Mucosa of descending colon (tissue), 3 donors: ENCODE data around the gene BTBD2. TPM values are rescaled to one million over a fixed set of nuclear protein-coding genes. Genes with fewer than 3 reads are reported as not detected.

Experiments used
- ATAC-seq: fragments of 200-7000 bp; cut with Tn5 transposase; one replicate; pipeline ENCODE4 v1.9.1; 2020; ENCODE audit warnings: mild to moderate bottlenecking, moderate library complexity
- DNase-seq, 3 donors: peaks; one replicate each; pipeline ENCODE4 v3.0.0-alpha.2; 2020
- H3K36me3 ChIP-seq: fragments of 200-600 bp; one replicate; pipeline ENCODE4 v1.8.0; 2021; ENCODE audit warnings: low read depth, mild to moderate bottlenecking
- H3K4me1 ChIP-seq: fragments of 200-600 bp; one replicate; pipeline ENCODE4 v1.8.0; 2021; ENCODE audit warnings: low read depth, mild to moderate bottlenecking
- H3K4me3 ChIP-seq: fragments of 200-600 bp; one replicate; pipeline ENCODE4 v1.8.0; 2021; ENCODE audit warnings: mild to moderate bottlenecking
- H3K9me3 ChIP-seq: fragments of 200-600 bp; one replicate; pipeline ENCODE4 v1.8.0; 2021; ENCODE audit warnings: mild to moderate bottlenecking
- intact Hi-C, 2 donors: fragments of 100-400 bp; cut with DNase I in 1 of 2; cut with micrococcal nuclease in 1 of 2; formaldehyde crosslinking; loops; one replicate each; pipeline versions ENCODE4 v1.11.0 to v1.11.1; 2022; cut with DNase I, micrococcal nuclease
- total RNA-seq, 3 donors: library from RNA; stranded (reverse); fragmentation: NEBNext Ultra II Directional in 2 of 3; extraction: Animal tissue kit (Norgen Biotek cat#: 25700) in 2 of 3; gene quantifications; one replicate each; pipeline versions ENCODE4 v1.2.1 to v1.2.4, GENCODE V29; 2021 to 2023
- TF ChIP-seq, protein P1 (sequence below): fragments of 200-600 bp; IDR thresholded peaks from one replicate; pipeline ENCODE4 v1.8.0; 2022; ENCODE audit warnings: antibody characterized with exemption, mild to moderate bottlenecking
- donor health status: DM: no; HTN: no; CAD: no; lungs with moderate emphysema.
- donor health status: DM: no; HTN: no; CAD: no.
- donor health status: DM: no; HTN: yes; CAD: no.

BTBD2 gene
- total RNA-seq, 3 donors from 2014 or later: 66.0 to 82.3 (median 71.5) TPM

DNA sequence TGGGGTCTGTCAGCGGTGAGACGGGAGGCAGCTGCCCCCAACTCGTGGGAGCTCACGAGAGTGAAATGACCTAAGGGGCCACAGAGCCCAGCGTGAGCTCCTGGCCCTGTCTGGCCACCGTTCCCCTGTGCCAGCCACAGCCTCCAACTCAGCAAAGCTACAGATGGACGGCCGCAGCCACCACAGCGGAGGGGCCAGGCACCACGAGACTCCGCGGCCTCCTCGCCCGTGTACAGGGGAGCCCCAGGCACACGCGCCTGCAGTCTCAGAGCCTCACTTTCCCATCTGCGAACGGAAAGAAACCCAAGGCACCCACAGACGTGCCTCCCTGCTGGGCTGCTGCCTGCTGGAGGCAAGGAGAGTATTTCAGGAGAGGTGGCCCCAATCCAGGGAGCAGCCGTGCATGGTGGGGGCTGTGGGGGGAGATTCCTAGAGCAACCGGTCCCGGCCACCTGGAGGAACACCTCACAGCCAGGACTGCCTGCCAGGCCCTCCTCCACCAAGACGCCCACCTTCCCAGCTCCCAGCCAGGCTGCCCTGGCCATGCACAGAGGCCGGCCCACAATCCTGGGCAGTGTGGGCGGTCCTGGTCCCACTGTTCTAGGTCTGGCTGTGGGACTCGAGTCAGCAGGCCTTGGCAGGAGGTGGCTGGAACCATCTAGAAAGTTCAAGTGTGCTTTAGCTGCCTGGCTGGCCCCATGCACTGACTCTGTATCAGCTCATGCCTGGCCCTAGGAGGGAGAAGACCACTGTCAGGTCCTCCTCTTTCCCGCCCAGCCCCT, 33.6 kb upstream of the BTBD2 start:
- no peaks in the 10 kb centered on the region for H3K9me3 ChIP-seq
- intact Hi-C loops: no loop called here
- TF ChIP-seq, protein P1, sequence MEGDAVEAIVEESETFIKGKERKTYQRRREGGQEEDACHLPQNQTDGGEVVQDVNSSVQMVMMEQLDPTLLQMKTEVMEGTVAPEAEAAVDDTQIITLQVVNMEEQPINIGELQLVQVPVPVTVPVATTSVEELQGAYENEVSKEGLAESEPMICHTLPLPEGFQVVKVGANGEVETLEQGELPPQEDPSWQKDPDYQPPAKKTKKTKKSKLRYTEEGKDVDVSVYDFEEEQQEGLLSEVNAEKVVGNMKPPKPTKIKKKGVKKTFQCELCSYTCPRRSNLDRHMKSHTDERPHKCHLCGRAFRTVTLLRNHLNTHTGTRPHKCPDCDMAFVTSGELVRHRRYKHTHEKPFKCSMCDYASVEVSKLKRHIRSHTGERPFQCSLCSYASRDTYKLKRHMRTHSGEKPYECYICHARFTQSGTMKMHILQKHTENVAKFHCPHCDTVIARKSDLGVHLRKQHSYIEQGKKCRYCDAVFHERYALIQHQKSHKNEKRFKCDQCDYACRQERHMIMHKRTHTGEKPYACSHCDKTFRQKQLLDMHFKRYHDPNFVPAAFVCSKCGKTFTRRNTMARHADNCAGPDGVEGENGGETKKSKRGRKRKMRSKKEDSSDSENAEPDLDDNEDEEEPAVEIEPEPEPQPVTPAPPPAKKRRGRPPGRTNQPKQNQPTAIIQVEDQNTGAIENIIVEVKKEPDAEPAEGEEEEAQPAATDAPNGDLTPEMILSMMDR: no peak
- peaks cover 65% of the 10 kb centered on the region for H3K4me1 ChIP-seq
- no peaks in the 10 kb centered on the region for H3K36me3 ChIP-seq
- H3K4me3 ChIP-seq: peak overlapping the region; percentile 91
- ATAC-seq (no peak), DNase-seq (peak in 2 of 3 donors; percentile 48 to 73)

DNA sequence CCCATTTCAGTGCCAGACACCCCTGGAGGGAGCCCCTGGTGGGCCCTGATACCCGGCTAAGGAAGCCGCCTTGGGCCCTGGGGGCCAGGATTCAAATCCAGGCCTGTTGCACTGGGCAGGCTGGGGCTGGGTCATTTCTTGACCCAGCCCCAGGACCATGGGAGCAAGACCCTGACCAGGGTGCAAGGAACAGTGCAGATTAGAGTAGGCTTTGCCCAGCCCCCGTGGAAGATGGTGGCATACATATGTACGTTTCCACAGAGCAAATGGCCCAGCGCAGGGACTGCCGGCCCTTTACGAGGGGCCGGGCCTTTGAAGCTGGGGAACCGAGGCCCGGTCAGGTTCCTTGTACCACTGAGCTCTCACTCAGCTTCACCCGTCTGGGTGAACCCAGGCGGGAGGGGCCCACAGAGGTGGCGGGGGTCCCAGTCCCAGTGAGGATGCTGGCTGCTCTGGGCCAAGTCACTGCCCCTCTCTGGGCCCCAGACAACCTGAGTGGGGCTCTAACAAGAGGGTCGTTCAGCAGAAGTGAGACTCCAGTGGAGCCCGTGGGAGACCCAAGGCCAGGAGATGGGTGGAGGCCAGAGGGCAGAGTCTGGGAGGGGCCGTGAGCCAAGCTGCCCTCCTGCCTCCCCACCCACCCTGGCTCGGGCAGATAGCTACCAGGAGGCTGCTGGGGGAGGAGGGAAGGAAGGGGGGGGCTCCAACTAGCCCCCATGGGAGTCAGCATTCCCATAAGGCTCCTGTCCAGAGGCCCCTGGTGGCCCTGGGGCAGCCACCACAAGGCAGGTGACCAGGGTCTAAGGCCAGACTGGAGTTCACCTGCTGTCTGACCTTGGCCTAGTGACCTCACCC, 32.8 kb upstream of the BTBD2 start:
- DNase-seq: peak in 2 of 3 donors; percentile 54 to 63
- no peak for ATAC-seq
- TF ChIP-seq, protein P1: no peak
- Histone ChIP-seq H3K4me1 (peaks cover 66% of the 10 kb centered on the region), H3K9me3 (no peaks in the 10 kb centered on the region), H3K36me3 (no peaks in the 10 kb centered on the region), H3K4me3 (no peak overlapping the region)
- intact Hi-C loops: no loop called here

DNA sequence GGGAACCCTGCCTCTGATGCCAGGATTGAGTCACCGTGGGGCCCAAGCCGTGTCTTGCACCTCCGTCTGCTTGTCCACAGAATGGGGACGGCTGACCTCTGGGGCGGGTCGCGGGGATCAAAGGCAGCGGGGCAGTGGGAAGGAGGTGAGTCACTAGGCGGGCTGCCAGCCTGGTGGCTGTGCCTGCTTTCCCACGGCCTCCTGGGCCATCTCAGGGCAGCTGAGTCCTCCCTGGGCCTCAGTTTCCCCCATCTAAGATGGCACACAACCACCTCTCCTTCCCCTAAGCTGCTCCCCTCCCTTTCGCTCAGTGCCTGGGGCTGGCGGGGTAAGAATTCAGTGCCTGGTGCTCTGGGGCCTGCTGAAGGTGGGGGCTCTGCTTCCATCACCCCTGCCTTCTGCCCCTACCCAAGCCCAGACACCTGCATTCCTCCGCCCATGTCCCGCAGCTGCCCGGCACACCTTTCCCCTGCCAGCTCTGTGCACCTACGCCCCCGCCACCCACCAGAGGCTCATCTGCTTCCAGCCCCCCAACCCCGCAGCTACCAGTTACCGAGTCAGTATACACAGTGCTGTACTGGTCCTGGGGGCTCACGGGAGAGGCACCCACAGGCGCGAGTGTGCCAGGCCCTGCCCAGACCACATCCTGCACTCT, 32.1 kb upstream of the BTBD2 start:
- no peak for ATAC-seq
- no peaks in the 10 kb centered on the region for H3K9me3 ChIP-seq
- H3K4me3 ChIP-seq: no peak overlapping the region
- no peaks in the 10 kb centered on the region for H3K36me3 ChIP-seq
- DNase-seq: peak in 2 of 3 donors; percentile 68 to 74
- intact Hi-C loops: no loop called here
- TF ChIP-seq, protein P1: no peak
- H3K4me1 ChIP-seq: peaks cover 73% of the 10 kb centered on the region

DNA sequence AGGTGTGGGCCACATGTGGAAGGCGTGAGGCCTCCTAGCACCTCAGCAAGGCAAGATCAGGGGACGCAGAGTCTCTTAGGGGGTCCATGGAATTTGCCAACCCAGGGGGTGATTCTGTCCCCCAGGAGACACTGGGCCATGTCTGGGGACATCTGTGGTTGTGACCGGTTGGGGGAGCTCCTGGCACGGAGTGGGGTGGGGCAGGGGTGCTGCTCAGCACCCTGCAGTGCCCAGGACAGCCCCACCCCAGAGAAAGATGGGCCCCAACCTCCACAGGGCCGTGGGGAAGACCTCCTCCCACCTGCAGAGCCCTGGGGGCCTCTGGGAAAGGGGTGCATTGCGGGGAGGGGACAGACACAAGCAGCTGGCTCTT, 31.5 kb upstream of the BTBD2 start:
- Histone ChIP-seq H3K4me3 (no peak overlapping the region), H3K9me3 (no peaks in the 10 kb centered on the region), H3K36me3 (no peaks in the 10 kb centered on the region), H3K4me1 (peaks cover 72% of the 10 kb centered on the region)
- peak in 1 of 3 donors; percentile 54 for DNase-seq
- TF ChIP-seq, protein P1: no peak
- ATAC-seq: no peak
- intact Hi-C loops: no loop called here

DNA sequence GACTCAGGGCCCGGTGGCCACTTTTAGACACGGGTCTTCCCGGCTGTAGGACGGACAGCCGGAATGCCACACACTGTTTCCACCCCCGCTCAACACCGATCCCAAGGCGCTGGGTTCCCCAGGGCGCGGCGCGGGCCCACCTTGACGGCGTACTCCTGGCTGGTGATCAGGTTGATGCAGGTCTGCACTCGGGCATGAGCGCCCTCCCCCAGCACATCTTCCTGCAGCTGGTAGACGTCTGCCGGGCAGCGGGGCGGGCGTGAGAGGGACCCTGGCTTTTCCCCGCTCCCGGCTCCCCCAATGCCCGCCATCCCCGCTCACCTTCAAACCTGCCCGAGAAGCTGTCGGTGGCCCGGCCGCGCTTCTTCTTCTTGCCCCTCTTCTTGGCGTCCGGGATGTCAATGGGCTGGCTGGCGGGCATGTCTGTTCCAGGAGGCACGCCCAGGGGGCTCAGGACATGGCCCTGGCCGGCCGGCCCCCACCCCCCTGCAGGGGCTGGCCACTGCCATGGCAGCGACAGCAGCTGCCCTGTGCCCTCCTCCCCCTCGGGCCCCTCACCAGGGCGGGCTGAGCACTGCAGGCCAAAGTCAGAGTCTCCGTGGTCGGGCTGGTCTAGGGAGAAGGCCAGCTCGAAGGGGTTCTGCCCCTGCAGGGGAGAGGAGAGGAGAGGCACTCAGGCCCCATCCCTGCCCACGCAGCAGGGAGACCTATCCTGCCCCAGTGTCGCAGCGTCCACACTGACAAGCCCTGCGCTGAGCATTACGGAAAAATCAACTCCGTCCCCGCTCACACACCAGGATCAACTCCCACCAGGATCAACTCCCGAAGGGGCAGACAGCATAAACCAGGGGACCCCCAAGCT, 30.8 kb upstream of the BTBD2 start:
- TF ChIP-seq, protein P1: no peak
- H3K36me3 ChIP-seq: no peaks in the 10 kb centered on the region

More for the DNA sequence above, 30.8 kb upstream of the BTBD2 start:
- peak in 2 of 3 donors; percentile 40 to 58 for DNase-seq
- ATAC-seq: no peak
- no peaks in the 10 kb centered on the region for H3K9me3 ChIP-seq
- peaks cover 70% of the 10 kb centered on the region for H3K4me1 ChIP-seq
- no peak overlapping the region for H3K4me3 ChIP-seq
- intact Hi-C loops: no loop called here
